Endodermal cell (in vitro differentiated cells): Measurements from ENCODE around the gene EVA1B. TPM values are rescaled to one million over a fixed set of nuclear protein-coding genes. Genes with fewer than 3 reads are reported as not detected.

Source experiments
- DNase-seq: peaks from one replicate; pipeline ENCODE4 v3.0.0-alpha.2; 2017
- H3K27ac ChIP-seq: 2 replicates; pipeline ENCODE4 v1.5.1; 2013; ENCODE audit warnings: mild to moderate bottlenecking, low read depth, low read length, moderate library complexity
- H3K27me3 ChIP-seq: 2 replicates; pipeline ENCODE4 v1.6.1; 2013; ENCODE audit warnings: mild to moderate bottlenecking, low read length, moderate library complexity; ENCODE audit not compliant: insufficient read depth, control insufficient read depth, poor library complexity, severe bottlenecking
- H3K36me3 ChIP-seq: 2 replicates; pipeline ENCODE4 v1.7.0; 2013; ENCODE audit warnings: mild to moderate bottlenecking, low read length, moderate library complexity; ENCODE audit not compliant: control insufficient read depth, insufficient read depth
- H3K4me1 ChIP-seq: one replicate; pipeline ENCODE4 v1.7.0; 2013; ENCODE audit warnings: low read length; ENCODE audit not compliant: control insufficient read depth, insufficient read depth
- H3K4me3 ChIP-seq: 2 replicates; pipeline ENCODE4 v1.5.1; 2013; ENCODE audit warnings: mild to moderate bottlenecking, low read length, moderate library complexity
- H3K9ac ChIP-seq: 2 replicates; pipeline ENCODE4 v1.6.1; 2013; ENCODE audit warnings: mild to moderate bottlenecking, low read length, moderate library complexity; ENCODE audit not compliant: poor library complexity, severe bottlenecking; ENCODE audit errors: extremely low read depth
- H3K9me3 ChIP-seq: 2 replicates; pipeline ENCODE4 v1.6.1; 2013; ENCODE audit warnings: mild to moderate bottlenecking, low read length, moderate library complexity; ENCODE audit not compliant: control insufficient read depth
- H3K27ac Mint-ChIP-seq: 2 replicates; pipeline ENCODE4 v1.8.0; 2020; ENCODE audit warnings: mixed read lengths
- H3K27me3 Mint-ChIP-seq: 2 replicates; pipeline ENCODE4 v1.8.0; 2021; ENCODE audit warnings: mild to moderate bottlenecking, mixed read lengths; ENCODE audit not compliant: insufficient read depth
- H3K36me3 Mint-ChIP-seq: 2 replicates; pipeline ENCODE4 v1.8.0; 2020; ENCODE audit warnings: low read depth, mixed read lengths
- H3K4me1 Mint-ChIP-seq: 2 replicates; pipeline ENCODE4 v1.8.0; 2020; ENCODE audit warnings: mixed read lengths
- H3K4me3 Mint-ChIP-seq: 2 replicates; pipeline ENCODE4 v1.8.0; 2020; ENCODE audit warnings: mild to moderate bottlenecking, moderate library complexity, mixed read lengths
- H3K9me3 Mint-ChIP-seq: 2 replicates; pipeline ENCODE4 v1.8.0; 2020; ENCODE audit warnings: mild to moderate bottlenecking, mixed read lengths
- CTCF ChIP-seq: fragments of 200-600 bp; sonication (generic); conservative IDR thresholded peaks from 2 replicates; pipeline ENCODE4 v1.5.0; 2021; ENCODE audit warnings: antibody characterized with exemption, mild to moderate bottlenecking
- WGBS, 2 experiments: methylation state at CpG; one replicate each; pipeline versions ENCODE4 v1.1.5 to v1.1.7; 2013; ENCODE audit warnings: missing lambda C conversion rate in 2 of 2, mixed read lengths in 1 of 2; ENCODE audit not compliant: insufficient coverage in 1 of 2, insufficient read length in 1 of 2; 5-methylcytosine and 5-hydroxymethylcytosine counted together
- total RNA-seq, 2 donors: library from RNA; stranded (reverse); fragmentation: NEBNext Ultra II Directional in 1 of 2; extraction: Animal tissue kit (Norgen Biotek cat#: 25700) in 1 of 2; gene quantifications; 2 replicates in 1 of 2; 3 replicates in 1 of 2; pipeline ENCODE4 v1.2.1, GENCODE V29; 2021

EVA1B gene
- total RNA-seq, 2 donors from 2014 or later = 14.1 to 16.3 TPM

GRCh38 chr1:36309397-36309796, 14.0 kb downstream of the EVA1B start:
- no peak overlapping the region for H3K9ac ChIP-seq
- Mint-ChIP-seq H3K4me1 (peaks cover 4% of the 10 kb centered on the region), H3K36me3 (peaks cover 37% of the 10 kb centered on the region), H3K27me3 (peaks cover 2% of the 10 kb centered on the region), H3K9me3 (no peaks in the 10 kb centered on the region), H3K4me3 (no peak overlapping the region), H3K27ac (no peak overlapping the region)
- peaks cover 5% of the 10 kb centered on the region for H3K4me1 ChIP-seq
- H3K36me3 ChIP-seq = peaks cover 21% of the 10 kb centered on the region
- no peak for TF ChIP-seq CTCF
- H3K4me3 ChIP-seq = no peak overlapping the region
- WGBS, 2 experiments = 91 to 96% methylated on average over 6 to 7 of the region's 7 CpGs
- DNase-seq = no peak
- no peaks in the 10 kb centered on the region for H3K27me3 ChIP-seq
- no peaks in the 10 kb centered on the region for H3K9me3 ChIP-seq
- H3K27ac ChIP-seq = no peak overlapping the region

DNA sequence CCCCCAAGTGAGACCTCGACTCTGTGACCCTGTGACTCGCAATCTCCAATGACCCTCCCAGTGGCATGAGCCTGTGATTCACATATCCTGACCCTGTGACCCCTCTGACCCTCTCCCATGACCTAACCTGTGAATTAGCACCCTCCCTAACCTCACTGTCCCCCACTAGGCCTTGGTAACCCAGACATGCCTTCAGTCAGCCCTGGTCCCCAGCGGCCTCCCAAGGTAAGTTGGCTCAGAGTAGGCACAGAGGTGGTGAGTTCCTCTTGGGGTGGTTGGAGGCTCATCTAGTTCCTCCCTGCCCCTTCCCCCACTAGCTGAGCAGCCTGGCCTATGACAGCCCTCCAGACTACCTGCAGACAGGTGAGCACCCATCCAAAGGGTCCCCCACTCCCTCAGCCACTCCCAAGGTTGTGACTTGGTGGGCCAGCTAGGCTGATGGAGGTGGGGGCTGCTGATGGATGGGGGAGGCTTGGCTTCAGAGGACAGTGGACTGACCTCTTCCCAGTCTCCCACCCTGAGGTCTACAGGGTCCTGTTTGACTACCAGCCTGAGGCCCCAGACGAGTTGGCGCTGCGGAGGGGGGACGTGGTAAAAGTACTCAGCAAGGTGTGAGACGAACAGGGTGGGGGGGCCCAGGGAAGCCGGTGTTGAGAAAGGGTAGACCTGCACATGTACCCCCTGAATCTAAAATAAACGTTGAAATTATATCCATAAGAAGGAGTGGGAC, 15.7 kb downstream of the EVA1B start:
- 87 to 90% methylated on average over 8 to 9 of the region's 10 CpGs for WGBS, 2 experiments
- Mint-ChIP-seq H3K4me3 (peak overlapping the region; percentile 71), H3K9me3 (no peaks in the 10 kb centered on the region), H3K27me3 (peaks cover 2% of the 10 kb centered on the region), H3K4me1 (peaks cover 4% of the 10 kb centered on the region), H3K27ac (no peak overlapping the region), H3K36me3 (peaks cover 44% of the 10 kb centered on the region)
- peaks cover 34% of the 10 kb centered on the region for H3K36me3 ChIP-seq
- no peak for DNase-seq
- H3K4me3 ChIP-seq = peak overlapping the region; percentile 89
- H3K4me1 ChIP-seq = peaks cover 5% of the 10 kb centered on the region
- H3K27me3 ChIP-seq = no peaks in the 10 kb centered on the region
- H3K9me3 ChIP-seq = no peaks in the 10 kb centered on the region
- no peak overlapping the region for H3K27ac ChIP-seq
- peak overlapping the region; percentile 41 for H3K9ac ChIP-seq
- no peak for TF ChIP-seq CTCF

DNA sequence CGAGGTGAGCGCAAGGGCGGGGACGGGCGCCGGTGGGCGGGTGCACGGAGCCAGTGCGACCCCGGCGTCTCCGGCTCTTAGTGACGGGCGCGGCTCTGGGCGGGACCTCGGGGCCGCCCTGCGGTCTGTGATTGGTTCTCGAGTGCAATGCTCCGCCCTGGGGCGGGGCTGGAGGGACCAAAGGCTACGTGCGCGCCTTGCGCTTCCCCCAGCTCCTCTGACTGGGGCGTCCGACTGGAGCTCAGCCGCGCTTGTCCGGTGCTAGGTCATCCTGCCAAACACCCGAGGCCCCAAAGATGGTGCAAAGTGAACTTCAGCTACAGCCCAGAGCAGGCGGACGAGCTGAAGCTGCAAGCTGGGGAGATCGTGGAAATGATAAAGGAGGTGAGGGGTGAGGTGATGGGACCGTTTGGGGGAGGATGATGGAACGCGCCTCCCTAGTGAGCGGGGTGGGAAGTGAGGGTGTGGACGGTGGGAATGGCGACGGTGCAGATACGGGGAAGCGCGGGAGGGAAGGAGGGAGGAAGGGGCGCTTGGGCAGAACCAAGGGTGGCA, 16.5 kb downstream of the EVA1B start:
- Histone ChIP-seq H3K9me3 (no peaks in the 10 kb centered on the region), H3K27me3 (no peaks in the 10 kb centered on the region), H3K36me3 (peaks cover 37% of the 10 kb centered on the region), H3K27ac (no peak overlapping the region), H3K9ac (peak overlapping the region; percentile 41), H3K4me3 (peak overlapping the region; percentile 89), H3K4me1 (peaks cover 13% of the 10 kb centered on the region)
- no peak for TF ChIP-seq CTCF
- 1 to 7% methylated on average over 17 to 45 of the region's 46 CpGs for WGBS, 2 experiments
- Mint-ChIP-seq H3K9me3 (no peaks in the 10 kb centered on the region), H3K4me1 (peaks cover 12% of the 10 kb centered on the region), H3K27me3 (peaks cover 2% of the 10 kb centered on the region), H3K4me3 (peak overlapping the region; percentile 71), H3K36me3 (peaks cover 46% of the 10 kb centered on the region), H3K27ac (peak overlapping the region; percentile 87)
- peak; percentile 98 for DNase-seq
